Caco-2 (cell line): ENCODE results near the gene OR2L13. TPM values are rescaled to one million over a fixed set of nuclear protein-coding genes. Genes with fewer than 3 reads are reported as not detected.

ENCODE experiments used
- BruUV-seq: library from RNA; stranded (reverse); fragments of 400-500 nt; replicated peaks from 2 replicates; lab custom pipeline; 2021; lab: Mats Ljungman, UMichigan
- CTCF ChIA-PET: fragments of 300-600 bp; sonication (Branson Sonifier 250); formaldehyde crosslinking; loops from one replicate; lab custom pipeline; 2022; ENCODE audit warnings: antibody characterized with exemption; lab: Charles Lee
- POLR2A ChIA-PET: fragments of 300-600 bp; sonication (Branson Sonifier 250); formaldehyde crosslinking; loops from one replicate; lab custom pipeline; 2022; ENCODE audit warnings: antibody characterized with exemption; lab: Charles Lee
- DNase-seq, 2 experiments: peaks; one replicate each; pipeline versions ENCODE4 v3.0.0 to v3.0.0-alpha.2; 2020 to 2022
- H3K27me3 ChIP-seq: replicated peaks from 2 replicates; pipeline ENCODE4 v1.6.0; 2011; ENCODE audit warnings: low read length; ENCODE audit not compliant: control insufficient read depth, insufficient read depth
- H3K36me3 ChIP-seq: 2 replicates; pipeline ENCODE4 v1.5.1; 2011; ENCODE audit warnings: low read length; ENCODE audit not compliant: control insufficient read depth, insufficient read depth
- H3K4me1 ChIP-seq: fragments of 250-450 bp; sonication (Bioruptor Pico); 2 replicates; pipeline ENCODE4 v1.5.1; 2020; ENCODE audit warnings: mild to moderate bottlenecking
- H3K4me3 ChIP-seq: 2 replicates; pipeline ENCODE4 v1.5.1; 2011; ENCODE audit warnings: low read depth, mild to moderate bottlenecking, control low read depth, low read length
- H3K9me3 ChIP-seq: fragments of 250-450 bp; sonication (Bioruptor Pico); 2 replicates; pipeline ENCODE4 v1.5.1; 2020; ENCODE audit warnings: mild to moderate bottlenecking, moderate library complexity
- H3K27ac Mint-ChIP-seq: one replicate; pipeline ENCODE4 v1.8.0; 2022; ENCODE audit warnings: mixed read lengths; ENCODE audit not compliant: unreplicated experiment
- H3K27me3 Mint-ChIP-seq: one replicate; pipeline ENCODE4 v1.8.0; 2022; ENCODE audit warnings: mixed read lengths; ENCODE audit not compliant: insufficient read depth, unreplicated experiment
- H3K36me3 Mint-ChIP-seq: one replicate; pipeline ENCODE4 v1.8.0; 2022; ENCODE audit warnings: mild to moderate bottlenecking, mixed read lengths; ENCODE audit not compliant: insufficient read depth, unreplicated experiment
- H3K4me1 Mint-ChIP-seq: one replicate; pipeline ENCODE4 v1.8.0; 2022; ENCODE audit warnings: low read depth, mixed read lengths; ENCODE audit not compliant: unreplicated experiment
- H3K4me3 Mint-ChIP-seq: one replicate; pipeline ENCODE4 v1.8.0; 2022; ENCODE audit warnings: mild to moderate bottlenecking, moderate library complexity, mixed read lengths; ENCODE audit not compliant: unreplicated experiment
- H3K9me3 Mint-ChIP-seq: one replicate; pipeline ENCODE4 v1.8.0; 2022; ENCODE audit warnings: mixed read lengths; ENCODE audit not compliant: unreplicated experiment
- CTCF ChIP-seq, 2 experiments: fragments of 200-600 bp in 1 of 2; IDR thresholded peaks; 1 replicate in 1 of 2; 2 replicates in 1 of 2; pipeline versions ENCODE4 v1.5.1 to v1.8.0; 2011 to 2022; ENCODE audit warnings: antibody characterized with exemption in 1 of 2, control low read depth in 1 of 2, inconsistent platforms in 1 of 2, low read depth in 1 of 2, low read length in 1 of 2, mild to moderate bottlenecking in 1 of 2, moderate library complexity in 1 of 2; ENCODE audit not compliant: insufficient read depth in 1 of 2, severe bottlenecking in 1 of 2, unreplicated experiment in 1 of 2
- intact Hi-C: fragments of 100-400 bp; cut with micrococcal nuclease; formaldehyde crosslinking; loops from one replicate; pipeline ENCODE4 v1.10.0; 2022; ENCODE audit not compliant: unreplicated experiment
- total RNA-seq: library from RNA; stranded (reverse); gene quantifications from 2 replicates; pipeline ENCODE4 v1.2.3, GENCODE V29; 2022

Gene OR2L13
- total RNA-seq, 1 experiment from 2014 or later = not detected

- BruUV-seq = no TSS peak
- H3K36me3 ChIP-seq = no peaks in the 10 kb centered on the region
- H3K36me3 Mint-ChIP-seq = no peaks in the 10 kb centered on the region
- DNase-seq = no peak
- no peak overlapping the region for H3K4me3 ChIP-seq
- no peaks in the 10 kb centered on the region for H3K4me1 Mint-ChIP-seq
- ChIA-PET CTCF (no interaction called here), POLR2A (no interaction called here)
- H3K27me3 Mint-ChIP-seq = no peaks in the 10 kb centered on the region
- H3K4me1 ChIP-seq = no peaks in the 10 kb centered on the region
- H3K27ac Mint-ChIP-seq = no peak overlapping the region
- peaks cover 34% of the 10 kb centered on the region for H3K9me3 Mint-ChIP-seq
- no peaks in the 10 kb centered on the region for H3K9me3 ChIP-seq
- no peak for TF ChIP-seq CTCF (IDR thresholded peaks at IDR 0.05; ENCODE audit: insufficient read depth in 1 of 2, low read depth in 1 of 2, low read length in 1 of 2, severe bottlenecking in 1 of 2, unreplicated experiment in 1 of 2)
- no peak overlapping the region for H3K4me3 Mint-ChIP-seq
- H3K27me3 ChIP-seq = no peaks in the 10 kb centered on the region
- intact Hi-C loops = no loop called here
Measured at GRCh38 chr1:248102847-248103246, 7.9 kb downstream of the OR2L13 start.

- H3K27ac Mint-ChIP-seq = no peak overlapping the region
- ChIA-PET CTCF (no interaction called here), POLR2A (no interaction called here)
- no peaks in the 10 kb centered on the region for H3K27me3 Mint-ChIP-seq
- no peaks in the 10 kb centered on the region for H3K4me1 Mint-ChIP-seq
- peaks cover 47% of the 10 kb centered on the region for H3K9me3 Mint-ChIP-seq
- TF ChIP-seq CTCF (IDR thresholded peaks at IDR 0.05; ENCODE audit: insufficient read depth in 1 of 2, low read depth in 1 of 2, low read length in 1 of 2, severe bottlenecking in 1 of 2, unreplicated experiment in 1 of 2) = no peak
- DNase-seq = no peak
- H3K4me3 Mint-ChIP-seq = no peak overlapping the region
- H3K27me3 ChIP-seq = no peaks in the 10 kb centered on the region
- no peaks in the 10 kb centered on the region for H3K36me3 Mint-ChIP-seq
- no TSS peak for BruUV-seq
- intact Hi-C loops = no loop called here
- H3K4me1 ChIP-seq = no peaks in the 10 kb centered on the region
- H3K36me3 ChIP-seq = no peaks in the 10 kb centered on the region
- peaks cover 14% of the 10 kb centered on the region for H3K9me3 ChIP-seq
- no peak overlapping the region for H3K4me3 ChIP-seq
Measured at GRCh38 chr1:248111157-248111556, 16.2 kb downstream of the OR2L13 start.

GRCh38 chr1:248114890-248115289 is 19.9 kb downstream of the OR2L13 start:
- no peaks in the 10 kb centered on the region for H3K27me3 Mint-ChIP-seq
- Histone ChIP-seq H3K36me3 (no peaks in the 10 kb centered on the region), H3K9me3 (peaks cover 7% of the 10 kb centered on the region; the same call in 1 of the 2 replicates), H3K4me1 (no peaks in the 10 kb centered on the region), H3K27me3 (no peaks in the 10 kb centered on the region), H3K4me3 (no peak overlapping the region)
- ChIA-PET POLR2A (no interaction called here), CTCF (no interaction called here)
- no peak overlapping the region for H3K4me3 Mint-ChIP-seq
- H3K9me3 Mint-ChIP-seq = peaks cover 18% of the 10 kb centered on the region
- no peak overlapping the region for H3K27ac Mint-ChIP-seq
- no peak for TF ChIP-seq CTCF (IDR thresholded peaks at IDR 0.05; ENCODE audit: insufficient read depth in 1 of 2, low read depth in 1 of 2, low read length in 1 of 2, severe bottlenecking in 1 of 2, unreplicated experiment in 1 of 2)
- H3K36me3 Mint-ChIP-seq = no peaks in the 10 kb centered on the region
- DNase-seq = no peak
- no TSS peak for BruUV-seq
- intact Hi-C loops = no loop called here
- H3K4me1 Mint-ChIP-seq = no peaks in the 10 kb centered on the region
